Type B pancreatic cell (in vitro differentiated cells): Measurements from ENCODE around the gene DPM1. TPM values are rescaled to one million over a fixed set of nuclear protein-coding genes. Genes with fewer than 3 reads are reported as not detected.

Experiments used
- DNase-seq: peaks from one replicate; pipeline ENCODE4 v3.0.0; 2021; ENCODE audit warnings: mixed read lengths; ENCODE audit not compliant: unreplicated experiment; ENCODE audit errors: extremely low spot score
- H3K27ac Mint-ChIP-seq: 2 replicates; pipeline ENCODE4 v1.8.0; 2021; ENCODE audit warnings: mild to moderate bottlenecking, mixed read lengths
- H3K27me3 Mint-ChIP-seq: 2 replicates; pipeline ENCODE4 v1.8.0; 2021; ENCODE audit warnings: mixed read lengths
- H3K36me3 Mint-ChIP-seq: 2 replicates; pipeline ENCODE4 v1.8.0; 2021; ENCODE audit warnings: mixed read lengths
- H3K4me1 Mint-ChIP-seq: one replicate; pipeline ENCODE4 v1.8.0; 2021; ENCODE audit warnings: mixed read lengths; ENCODE audit not compliant: unreplicated experiment
- H3K4me3 Mint-ChIP-seq: 2 replicates; pipeline ENCODE4 v1.8.0; 2021; ENCODE audit warnings: mild to moderate bottlenecking, mixed read lengths
- H3K9me3 Mint-ChIP-seq: 2 replicates; pipeline ENCODE4 v1.8.0; 2021; ENCODE audit warnings: mixed read lengths
- total RNA-seq: library from RNA; stranded (reverse); gene quantifications from 2 replicates; pipeline ENCODE4 v1.2.1, GENCODE V29; 2021; ENCODE audit warnings: low replicate concordance
- TF ChIP-seq, protein P1 (sequence below): fragments of 200-600 bp; sonication (generic); conservative IDR thresholded peaks from 2 replicates; pipeline ENCODE4 v1.5.0; 2021; ENCODE audit warnings: antibody characterized with exemption, mild to moderate bottlenecking

Gene DPM1
- total RNA-seq, 1 donor from 2014 or later, result 36.2 TPM

DNA sequence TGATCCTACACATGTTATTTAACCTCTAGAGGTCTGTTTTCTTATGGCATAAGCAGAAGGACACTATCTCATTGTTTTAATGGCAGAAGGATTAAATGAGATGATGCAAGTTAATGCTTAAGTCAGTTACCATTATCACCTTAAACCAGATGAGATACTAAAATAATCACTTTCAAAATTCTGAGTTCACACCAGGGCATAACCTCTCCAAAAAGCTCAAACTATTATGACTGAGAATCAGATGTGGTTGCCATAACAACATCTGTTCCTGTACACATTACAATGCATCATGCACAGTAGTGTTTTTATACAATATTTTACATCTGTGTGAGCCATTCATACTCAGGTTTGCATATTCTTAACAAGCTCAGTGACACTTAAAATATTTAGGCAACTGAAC lies 37.3 kb downstream of the DPM1 start:
- peaks cover 12% of the 10 kb centered on the region for H3K36me3 Mint-ChIP-seq
- TF ChIP-seq, protein P1, sequence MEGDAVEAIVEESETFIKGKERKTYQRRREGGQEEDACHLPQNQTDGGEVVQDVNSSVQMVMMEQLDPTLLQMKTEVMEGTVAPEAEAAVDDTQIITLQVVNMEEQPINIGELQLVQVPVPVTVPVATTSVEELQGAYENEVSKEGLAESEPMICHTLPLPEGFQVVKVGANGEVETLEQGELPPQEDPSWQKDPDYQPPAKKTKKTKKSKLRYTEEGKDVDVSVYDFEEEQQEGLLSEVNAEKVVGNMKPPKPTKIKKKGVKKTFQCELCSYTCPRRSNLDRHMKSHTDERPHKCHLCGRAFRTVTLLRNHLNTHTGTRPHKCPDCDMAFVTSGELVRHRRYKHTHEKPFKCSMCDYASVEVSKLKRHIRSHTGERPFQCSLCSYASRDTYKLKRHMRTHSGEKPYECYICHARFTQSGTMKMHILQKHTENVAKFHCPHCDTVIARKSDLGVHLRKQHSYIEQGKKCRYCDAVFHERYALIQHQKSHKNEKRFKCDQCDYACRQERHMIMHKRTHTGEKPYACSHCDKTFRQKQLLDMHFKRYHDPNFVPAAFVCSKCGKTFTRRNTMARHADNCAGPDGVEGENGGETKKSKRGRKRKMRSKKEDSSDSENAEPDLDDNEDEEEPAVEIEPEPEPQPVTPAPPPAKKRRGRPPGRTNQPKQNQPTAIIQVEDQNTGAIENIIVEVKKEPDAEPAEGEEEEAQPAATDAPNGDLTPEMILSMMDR, result no peak
- no peak overlapping the region for H3K27ac Mint-ChIP-seq
- DNase-seq, result no peak
- no peaks in the 10 kb centered on the region for H3K27me3 Mint-ChIP-seq
- no peaks in the 10 kb centered on the region for H3K9me3 Mint-ChIP-seq
- no peak overlapping the region for H3K4me3 Mint-ChIP-seq
- H3K4me1 Mint-ChIP-seq, result peaks cover 55% of the 10 kb centered on the region

GRCh38 chr20:50919567-50919966 lies 38.8 kb downstream of the DPM1 start:
- H3K4me1 Mint-ChIP-seq, result peaks cover 51% of the 10 kb centered on the region
- no peaks in the 10 kb centered on the region for H3K9me3 Mint-ChIP-seq
- H3K36me3 Mint-ChIP-seq, result peaks cover 13% of the 10 kb centered on the region
- H3K27me3 Mint-ChIP-seq, result no peaks in the 10 kb centered on the region
- DNase-seq, result no peak
- TF ChIP-seq, protein P1, result no peak
- H3K27ac Mint-ChIP-seq, result peak overlapping the region; percentile 67
- H3K4me3 Mint-ChIP-seq, result peak overlapping the region; percentile 11

- H3K4me3 Mint-ChIP-seq, result no peak overlapping the region
- TF ChIP-seq, protein P1, result no peak
- no peak for DNase-seq
- peaks cover 61% of the 10 kb centered on the region for H3K4me1 Mint-ChIP-seq
- no peak overlapping the region for H3K27ac Mint-ChIP-seq
- no peaks in the 10 kb centered on the region for H3K9me3 Mint-ChIP-seq
- no peaks in the 10 kb centered on the region for H3K27me3 Mint-ChIP-seq
- H3K36me3 Mint-ChIP-seq, result peaks cover 16% of the 10 kb centered on the region
Measured at GRCh38 chr20:50918403-50918802, 39.9 kb downstream of the DPM1 start.

GRCh38 chr20:50916934-50917333 lies 41.4 kb downstream of the DPM1 start:
- Mint-ChIP-seq H3K27ac (peak overlapping the region; percentile 64), H3K9me3 (no peaks in the 10 kb centered on the region), H3K36me3 (peaks cover 13% of the 10 kb centered on the region), H3K27me3 (no peaks in the 10 kb centered on the region), H3K4me3 (no peak overlapping the region), H3K4me1 (peaks cover 55% of the 10 kb centered on the region)
- no peak for DNase-seq
- TF ChIP-seq, protein P1, result no peak

DNA sequence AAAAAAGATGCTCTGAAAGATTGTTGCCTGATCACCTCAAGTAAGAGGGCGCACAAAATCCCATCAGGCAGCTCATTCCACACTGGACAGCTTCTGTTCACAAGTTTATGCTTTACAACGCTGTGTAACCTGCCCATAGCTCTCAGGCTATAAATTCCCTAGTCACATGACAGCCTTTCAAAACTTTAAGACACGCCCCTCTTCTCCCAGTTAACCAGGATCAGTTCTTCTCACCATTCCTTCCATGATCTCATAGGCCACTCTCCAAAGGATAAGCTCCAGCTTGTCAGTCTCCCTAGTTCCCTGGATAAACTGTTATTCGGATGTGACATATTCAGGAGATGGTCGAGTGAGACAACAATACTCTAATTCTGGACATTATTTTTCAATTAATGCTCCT lies 42.1 kb downstream of the DPM1 start:
- peaks cover 58% of the 10 kb centered on the region for H3K4me1 Mint-ChIP-seq

More for the DNA sequence above, 42.1 kb downstream of the DPM1 start:
- no peaks in the 10 kb centered on the region for H3K27me3 Mint-ChIP-seq
- no peak for DNase-seq
- H3K36me3 Mint-ChIP-seq, result peaks cover 19% of the 10 kb centered on the region
- peak overlapping the region; percentile 3 for H3K4me3 Mint-ChIP-seq
- peak overlapping the region; percentile 28 for H3K27ac Mint-ChIP-seq
- TF ChIP-seq, protein P1, result no peak
- no peaks in the 10 kb centered on the region for H3K9me3 Mint-ChIP-seq
